Psoas muscle (tissue), 8 donors: ENCODE measurements around the gene BCKDK. TPM values are rescaled to one million over a fixed set of nuclear protein-coding genes. Genes with fewer than 3 reads are reported as not detected.
A peak's percentile ranks its signal among the peaks of the same experiment; 100 is the strongest.

Source experiments
- ATAC-seq, 4 donors: fragments of 200-7000 bp; cut with Tn5 transposase; one replicate each; pipeline ENCODE4 v1.9.1; 2020; ENCODE audit warnings: moderate library complexity in 3 of 4, mild to moderate bottlenecking in 2 of 4
- DNase-seq, 2 donors: peaks; one replicate each; pipeline ENCODE4 v3.0.0-alpha.2; 2020
- H3K27ac ChIP-seq: fragments of 200-600 bp; one replicate; pipeline ENCODE4 v1.8.0; 2022
- H3K27me3 ChIP-seq, 3 donors: fragments of 200-600 bp in 1 of 3; one replicate each; pipeline versions ENCODE4 v1.6.1 to v1.8.0; 2013 to 2022; ENCODE audit warnings: low read length in 2 of 3, mild to moderate bottlenecking in 2 of 3, moderate library complexity in 1 of 3; ENCODE audit not compliant: insufficient read depth in 3 of 3
- H3K36me3 ChIP-seq, 2 donors: fragments of 200-600 bp in 1 of 2; one replicate each; pipeline versions ENCODE4 v1.6.1 to v1.8.0; 2013 to 2022; ENCODE audit warnings: low read depth in 1 of 2, mild to moderate bottlenecking in 1 of 2, moderate library complexity in 1 of 2; ENCODE audit not compliant: insufficient read depth in 1 of 2
- H3K4me1 ChIP-seq: fragments of 200-600 bp; one replicate; pipeline ENCODE4 v1.8.0; 2022
- H3K4me3 ChIP-seq: fragments of 200-600 bp; one replicate; pipeline ENCODE4 v1.8.0; 2022; ENCODE audit warnings: mild to moderate bottlenecking
- H3K9me3 ChIP-seq: fragments of 200-600 bp; one replicate; pipeline ENCODE4 v1.8.0; 2022
- WGBS, 3 donors: extraction: QIAGEN DNeasy Blood & Tissue Kit; methylation state at CpG; one replicate each; pipeline versions ENCODE4 v1.1.6 to v1.1.7; 2013; 5-methylcytosine and 5-hydroxymethylcytosine counted together
- intact Hi-C, 2 donors: fragments of 100-400 bp; cut with DNase I; formaldehyde crosslinking; loops; one replicate each; pipeline versions ENCODE4 v1.11.0 to v1.14.2; 2022
- polyA plus RNA-seq, 3 donors: library from polyadenylated mRNA; stranded (reverse); fragments of 200-250 nt; gene quantifications; one replicate each; pipeline ENCODE4 v1.2.3, GENCODE V29; 2013
- total RNA-seq, 4 donors: library from RNA; stranded (reverse); fragmentation: NEBNext Ultra II Directional in 2 of 4; extraction: Animal tissue kit (Norgen Biotek cat#: 25700) in 2 of 4; gene quantifications; one replicate each; pipeline versions ENCODE4 v1.2.1 to v1.2.4, GENCODE V29; 2021 to 2023
- TF ChIP-seq, protein P1 (sequence below): fragments of 200-600 bp; IDR thresholded peaks from one replicate; pipeline ENCODE4 v1.8.0; 2022; ENCODE audit warnings: antibody characterized with exemption
- donor health status: healthy with polysubstance abuse.
- donor health status: DM: no; HTN: no; CAD: no; lungs with moderate emphysema.
- donor health status: Bipolar disorder and iron deficiency.
- donor health status: healthy.
- donor health status: DM: yes; HTN: yes; CAD: no.
- donor health status: DM: no; HTN: no; CAD: no.
- donor health status: DM: no; HTN: no; CAD: no.
- donor health status: DM: yes; HTN: yes; CAD: no.

The BCKDK gene
- total and polyA plus RNA-seq, 7 donors = 36.7 to 72.8 (median 52.5) TPM

DNA sequence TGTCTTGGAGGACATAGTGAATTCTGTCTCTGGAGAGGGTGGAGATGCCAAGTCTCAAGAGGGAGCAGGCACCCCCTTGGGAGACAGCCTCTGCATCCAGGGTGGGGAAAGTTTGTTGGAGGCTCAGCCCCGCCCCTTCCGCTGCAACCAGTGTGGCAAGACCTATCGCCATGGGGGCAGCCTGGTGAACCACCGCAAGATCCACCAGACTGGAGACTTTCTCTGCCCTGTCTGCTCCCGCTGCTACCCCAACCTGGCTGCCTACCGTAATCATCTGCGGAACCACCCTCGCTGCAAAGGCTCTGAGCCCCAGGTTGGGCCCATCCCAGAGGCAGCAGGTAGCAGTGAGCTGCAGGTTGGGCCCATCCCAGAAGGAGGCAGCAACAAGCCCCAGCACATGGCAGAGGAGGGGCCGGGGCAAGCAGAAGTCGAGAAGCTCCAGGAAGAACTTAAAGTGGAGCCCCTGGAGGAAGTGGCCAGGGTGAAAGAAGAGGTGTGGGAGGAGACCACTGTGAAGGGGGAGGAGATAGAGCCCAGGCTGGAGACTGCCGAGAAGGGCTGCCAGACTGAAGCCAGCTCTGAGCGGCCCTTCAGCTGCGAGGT, 28.7 kb upstream of the BCKDK start:
- Histone ChIP-seq H3K4me3 (no peak overlapping the region), H3K9me3 (no peaks in the 10 kb centered on the region), H3K27me3 (no peaks in the 10 kb centered on the region), H3K27ac (no peak overlapping the region), H3K4me1 (peaks cover 20% of the 10 kb centered on the region), H3K36me3 (peaks cover 4 to 89% of the 10 kb centered on the region in 2 donors)
- WGBS, 3 donors = 84 to 87% (median 86%) methylated on average over 13 of the region's 13 CpGs
- TF ChIP-seq, protein P1, sequence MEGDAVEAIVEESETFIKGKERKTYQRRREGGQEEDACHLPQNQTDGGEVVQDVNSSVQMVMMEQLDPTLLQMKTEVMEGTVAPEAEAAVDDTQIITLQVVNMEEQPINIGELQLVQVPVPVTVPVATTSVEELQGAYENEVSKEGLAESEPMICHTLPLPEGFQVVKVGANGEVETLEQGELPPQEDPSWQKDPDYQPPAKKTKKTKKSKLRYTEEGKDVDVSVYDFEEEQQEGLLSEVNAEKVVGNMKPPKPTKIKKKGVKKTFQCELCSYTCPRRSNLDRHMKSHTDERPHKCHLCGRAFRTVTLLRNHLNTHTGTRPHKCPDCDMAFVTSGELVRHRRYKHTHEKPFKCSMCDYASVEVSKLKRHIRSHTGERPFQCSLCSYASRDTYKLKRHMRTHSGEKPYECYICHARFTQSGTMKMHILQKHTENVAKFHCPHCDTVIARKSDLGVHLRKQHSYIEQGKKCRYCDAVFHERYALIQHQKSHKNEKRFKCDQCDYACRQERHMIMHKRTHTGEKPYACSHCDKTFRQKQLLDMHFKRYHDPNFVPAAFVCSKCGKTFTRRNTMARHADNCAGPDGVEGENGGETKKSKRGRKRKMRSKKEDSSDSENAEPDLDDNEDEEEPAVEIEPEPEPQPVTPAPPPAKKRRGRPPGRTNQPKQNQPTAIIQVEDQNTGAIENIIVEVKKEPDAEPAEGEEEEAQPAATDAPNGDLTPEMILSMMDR = no peak
- intact Hi-C loops = no loop called here
- DNase-seq (no peak), ATAC-seq (no peak)

- no peak for DNase-seq
- Histone ChIP-seq H3K27me3 (no peaks in the 10 kb centered on the region), H3K36me3 (peaks cover 4 to 96% of the 10 kb centered on the region in 2 donors), H3K4me1 (peaks cover 17% of the 10 kb centered on the region), H3K9me3 (no peaks in the 10 kb centered on the region), H3K27ac (no peak overlapping the region), H3K4me3 (no peak overlapping the region)
- TF ChIP-seq, protein P1 = no peak
- no peak for ATAC-seq
- WGBS, 3 donors = 91 to 93% (median 93%) methylated on average over 37 to 40 of the region's 40 CpGs
- intact Hi-C loops = no loop called here
Measured at GRCh38 chr16:31080035-31080629, 28.1 kb upstream of the BCKDK start.

DNA sequence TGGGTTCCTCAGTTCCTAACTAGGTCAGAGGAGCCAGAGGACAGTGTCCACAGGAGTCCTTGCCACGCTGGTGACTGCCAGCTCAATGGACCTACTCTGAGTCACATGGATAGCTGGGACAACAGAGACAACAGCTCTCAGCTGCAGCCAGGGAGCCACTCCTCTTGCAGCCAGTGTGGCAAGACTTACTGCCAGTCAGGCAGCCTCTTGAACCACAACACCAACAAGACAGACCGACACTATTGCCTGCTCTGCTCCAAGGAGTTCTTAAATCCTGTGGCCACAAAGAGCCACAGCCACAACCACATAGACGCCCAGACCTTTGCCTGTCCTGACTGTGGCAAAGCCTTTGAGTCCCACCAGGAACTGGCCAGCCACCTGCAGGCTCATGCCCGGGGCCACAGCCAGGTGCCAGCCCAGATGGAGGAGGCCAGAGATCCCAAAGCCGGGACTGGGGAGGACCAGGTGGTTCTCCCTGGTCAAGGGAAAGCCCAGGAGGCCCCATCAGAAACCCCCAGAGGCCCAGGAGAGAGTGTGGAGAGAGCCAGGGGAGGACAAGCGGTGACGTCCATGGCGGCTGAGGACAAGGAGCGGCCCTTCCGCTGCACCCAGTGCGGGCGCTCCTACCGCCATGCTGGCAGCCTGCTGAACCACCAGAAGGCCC, 27.3 kb upstream of the BCKDK start:
- no peaks in the 10 kb centered on the region for H3K27me3 ChIP-seq
- TF ChIP-seq, protein P1 = no peak
- ATAC-seq (peak in 1 of 4 donors; percentile 23), DNase-seq (no peak)
- no peak overlapping the region for H3K27ac ChIP-seq
- H3K4me1 ChIP-seq = peaks cover 9% of the 10 kb centered on the region
- intact Hi-C loops = no loop called here
- no peak overlapping the region for H3K4me3 ChIP-seq
- no peaks in the 10 kb centered on the region for H3K9me3 ChIP-seq
- peaks cover 4 to 95% of the 10 kb centered on the region in 2 donors for H3K36me3 ChIP-seq
- WGBS, 3 donors = 82 to 92% (median 86%) methylated on average over 13 of the region's 13 CpGs

DNA sequence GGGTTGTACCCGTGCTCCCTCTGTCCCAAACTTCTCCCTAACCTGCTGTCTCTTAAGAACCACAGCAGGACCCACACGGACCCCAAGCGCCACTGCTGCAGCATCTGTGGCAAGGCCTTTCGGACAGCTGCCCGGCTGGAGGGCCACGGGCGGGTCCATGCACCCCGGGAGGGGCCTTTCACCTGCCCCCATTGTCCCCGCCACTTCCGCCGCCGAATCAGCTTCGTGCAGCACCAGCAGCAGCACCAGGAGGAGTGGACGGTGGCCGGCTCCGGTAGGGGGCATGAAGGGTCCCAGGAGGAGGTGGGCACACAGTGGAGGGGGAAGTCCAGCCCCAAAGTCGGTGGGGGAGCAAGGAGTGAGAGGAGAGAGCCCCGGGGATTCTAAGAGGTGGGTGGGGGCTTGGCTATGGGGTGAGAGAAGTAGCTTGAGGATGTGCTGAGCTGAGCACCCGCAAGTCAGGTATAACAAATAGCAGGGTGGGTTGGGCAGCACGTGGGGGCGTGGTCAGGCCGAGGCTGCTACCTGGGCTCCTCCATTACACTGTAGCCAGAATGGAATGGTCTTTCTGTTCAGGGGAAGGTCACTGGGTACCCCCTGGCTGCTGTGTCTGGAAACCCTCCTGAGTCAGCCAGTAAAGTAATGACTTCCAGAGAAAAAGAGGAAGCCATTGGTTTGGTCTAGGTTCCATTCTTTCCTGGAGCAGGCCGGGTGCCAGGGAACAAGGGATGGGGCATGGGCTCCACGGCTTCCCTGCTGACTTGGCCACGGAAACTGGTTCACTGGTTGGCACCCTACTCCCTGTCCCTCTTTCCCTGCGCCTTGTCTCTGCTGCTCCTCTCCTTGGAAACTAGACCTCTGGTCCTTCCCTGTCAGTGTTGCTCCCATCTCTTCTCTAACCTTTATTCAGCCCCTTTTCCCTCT, 26.5 kb upstream of the BCKDK start:
- Histone ChIP-seq H3K27ac (no peak overlapping the region), H3K4me3 (no peak overlapping the region), H3K36me3 (peaks cover 4 to 89% of the 10 kb centered on the region in 2 donors), H3K27me3 (no peaks in the 10 kb centered on the region), H3K4me1 (peaks cover 7% of the 10 kb centered on the region), H3K9me3 (no peaks in the 10 kb centered on the region)
- intact Hi-C loops = no loop called here
- ATAC-seq (no peak), DNase-seq (peak in 1 of 2 donors; percentile 58)
- 76 to 83% (median 81%) methylated on average over 25 to 26 of the region's 26 CpGs for WGBS, 3 donors
- TF ChIP-seq, protein P1 = no peak
